Esophagus muscularis mucosa (tissue), 4 donors: Measurements from ENCODE around the gene HSD17B1. TPM values are rescaled to one million over a fixed set of nuclear protein-coding genes. Genes with fewer than 3 reads are reported as not detected.
"Not testable (repeated sequence)": the region's sequence is repeated elsewhere in the genome, so short reads cannot be mapped to it uniquely, and the experiment has no call there.

ENCODE experiments used
- DNase-seq: peaks from one replicate; pipeline ENCODE4 v3.0.0-alpha.2; 2017; ENCODE audit errors: extremely low spot score
- H3K27ac ChIP-seq, 4 donors: fragments of 200-600 bp; sonication (generic); replicated peaks in 1 of 4; 1 replicate in 3 of 4; 2 replicates in 1 of 4; pipeline ENCODE4 v1.5.1; 2016 to 2019; ENCODE audit warnings: mild to moderate bottlenecking in 1 of 4
- H3K27me3 ChIP-seq, 4 donors: fragments of 200-600 bp; sonication (generic); one replicate each; pipeline versions ENCODE4 v1.5.1 to v1.6.0; 2016 to 2019
- H3K36me3 ChIP-seq, 4 donors: fragments of 200-600 bp; sonication (generic); one replicate each; pipeline ENCODE4 v1.5.1; 2016 to 2019
- H3K4me1 ChIP-seq, 4 donors: fragments of 200-600 bp; sonication (generic); one replicate each; pipeline ENCODE4 v1.5.1; 2016 to 2019
- H3K4me3 ChIP-seq, 4 donors: fragments of 200-600 bp; sonication (generic); 1 replicate in 2 of 4; 2 replicates in 2 of 4; pipeline ENCODE4 v1.5.1; 2016 to 2019; ENCODE audit warnings: mild to moderate bottlenecking in 4 of 4, moderate library complexity in 1 of 4
- H3K9me3 ChIP-seq, 4 donors: fragments of 200-600 bp; sonication (generic); 1 replicate in 3 of 4; 2 replicates in 1 of 4; pipeline ENCODE4 v1.5.1; 2016 to 2019
- EP300 ChIP-seq: sonication (generic); formaldehyde crosslinking; IDR thresholded peaks from one replicate; pipeline ENCODE4 v1.6.1; 2017; ENCODE audit warnings: antibody characterized with exemption
- POLR2A ChIP-seq: fragments of 450-650 bp; IDR thresholded peaks from one replicate; pipeline ENCODE4 v1.6.1; 2017; ENCODE audit warnings: antibody characterized with exemption, moderate library complexity, mild to moderate bottlenecking, low read depth
- POLR2AphosphoS5 ChIP-seq, 2 donors: sonication (generic); formaldehyde crosslinking; IDR thresholded peaks; one replicate each; pipeline ENCODE4 v1.6.1; 2017; ENCODE audit warnings: antibody characterized with exemption in 2 of 2
- WGBS: methylation state at CpG from one replicate; pipeline ENCODE4 v1.1.5; 2018; 5-methylcytosine and 5-hydroxymethylcytosine counted together
- intact Hi-C: fragments of 100-400 bp; cut with DNase I; formaldehyde crosslinking; loops from one replicate; pipeline ENCODE4 v1.15.1; 2023
- total RNA-seq, 4 donors: library from RNA; depleted of rRNA; stranded (reverse); fragments of >200 nt; gene quantifications; one replicate each; pipeline versions ENCODE4 v1.1.0 to v1.2.1, GENCODE V29; 2016
- TF ChIP-seq, protein P1 (sequence below), 3 experiments: fragments of 200-600 bp in 2 of 3; fragments of 450-650 bp in 1 of 3; sonication (generic) in 2 of 3; IDR thresholded peaks; one replicate each; pipeline ENCODE4 v1.5.1; 2017 to 2019; ENCODE audit warnings: antibody characterized with exemption in 3 of 3, mild to moderate bottlenecking in 2 of 3, moderate library complexity in 1 of 3

The HSD17B1 gene
- total RNA-seq, 4 donors from 2014 or later = 0.13 to 2.5 (median 0.62) TPM

DNA sequence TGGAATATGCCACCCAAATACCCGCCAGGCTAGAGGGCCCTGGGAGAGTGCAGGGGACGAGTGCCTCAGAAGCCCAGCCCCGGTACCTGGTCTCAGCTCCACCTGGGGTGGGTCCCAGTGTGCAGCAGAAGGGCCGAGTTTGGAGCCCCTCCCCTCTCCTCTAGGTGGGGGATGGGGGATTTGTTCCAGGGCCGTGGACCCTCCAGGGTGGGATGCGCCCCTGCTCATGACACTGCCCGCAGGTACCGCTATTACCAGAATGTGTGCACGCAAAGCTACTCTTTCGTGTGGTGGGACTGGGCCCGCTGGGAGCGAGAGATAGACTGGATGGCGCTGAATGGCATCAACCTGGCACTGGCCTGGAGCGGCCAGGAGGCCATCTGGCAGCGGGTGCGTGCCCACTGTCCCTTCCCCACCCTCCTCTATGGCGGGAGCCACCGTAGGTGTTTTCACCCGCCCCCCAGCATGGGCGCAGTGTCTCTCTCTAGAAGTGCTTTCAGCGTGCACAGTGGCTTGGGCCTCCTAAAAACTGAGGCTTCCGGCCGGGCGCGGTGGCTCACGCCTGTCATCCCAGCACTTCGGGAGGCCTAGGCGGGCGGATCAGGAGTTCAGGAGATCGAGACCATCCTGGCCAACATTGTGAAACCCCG, 15.4 kb upstream of the HSD17B1 start:
- intact Hi-C loops = no loop called here
- Histone ChIP-seq H3K9me3 (no peaks in the 10 kb centered on the region), H3K4me3 (peak overlapping the region; percentile 63 to 89 (median 74)), H3K27ac (peak overlapping the region; percentile 86 to 98 (median 92)), H3K27me3 (no peaks in the 10 kb centered on the region), H3K4me1 (peaks cover 18 to 41% (median 34%) of the 10 kb centered on the region in 4 donors), H3K36me3 (peaks cover 15 to 42% (median 37%) of the 10 kb centered on the region in 4 donors)
- no peak for DNase-seq
- TF ChIP-seq POLR2A (no peak), EP300 (no peak), POLR2AphosphoS5 (IDR thresholded peaks at IDR 0.05) (no peak)
- TF ChIP-seq, protein P1, sequence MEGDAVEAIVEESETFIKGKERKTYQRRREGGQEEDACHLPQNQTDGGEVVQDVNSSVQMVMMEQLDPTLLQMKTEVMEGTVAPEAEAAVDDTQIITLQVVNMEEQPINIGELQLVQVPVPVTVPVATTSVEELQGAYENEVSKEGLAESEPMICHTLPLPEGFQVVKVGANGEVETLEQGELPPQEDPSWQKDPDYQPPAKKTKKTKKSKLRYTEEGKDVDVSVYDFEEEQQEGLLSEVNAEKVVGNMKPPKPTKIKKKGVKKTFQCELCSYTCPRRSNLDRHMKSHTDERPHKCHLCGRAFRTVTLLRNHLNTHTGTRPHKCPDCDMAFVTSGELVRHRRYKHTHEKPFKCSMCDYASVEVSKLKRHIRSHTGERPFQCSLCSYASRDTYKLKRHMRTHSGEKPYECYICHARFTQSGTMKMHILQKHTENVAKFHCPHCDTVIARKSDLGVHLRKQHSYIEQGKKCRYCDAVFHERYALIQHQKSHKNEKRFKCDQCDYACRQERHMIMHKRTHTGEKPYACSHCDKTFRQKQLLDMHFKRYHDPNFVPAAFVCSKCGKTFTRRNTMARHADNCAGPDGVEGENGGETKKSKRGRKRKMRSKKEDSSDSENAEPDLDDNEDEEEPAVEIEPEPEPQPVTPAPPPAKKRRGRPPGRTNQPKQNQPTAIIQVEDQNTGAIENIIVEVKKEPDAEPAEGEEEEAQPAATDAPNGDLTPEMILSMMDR (IDR thresholded peaks at IDR 0.05) = no peak
- WGBS = 94% methylated on average over 9 of the region's 31 CpGs

DNA sequence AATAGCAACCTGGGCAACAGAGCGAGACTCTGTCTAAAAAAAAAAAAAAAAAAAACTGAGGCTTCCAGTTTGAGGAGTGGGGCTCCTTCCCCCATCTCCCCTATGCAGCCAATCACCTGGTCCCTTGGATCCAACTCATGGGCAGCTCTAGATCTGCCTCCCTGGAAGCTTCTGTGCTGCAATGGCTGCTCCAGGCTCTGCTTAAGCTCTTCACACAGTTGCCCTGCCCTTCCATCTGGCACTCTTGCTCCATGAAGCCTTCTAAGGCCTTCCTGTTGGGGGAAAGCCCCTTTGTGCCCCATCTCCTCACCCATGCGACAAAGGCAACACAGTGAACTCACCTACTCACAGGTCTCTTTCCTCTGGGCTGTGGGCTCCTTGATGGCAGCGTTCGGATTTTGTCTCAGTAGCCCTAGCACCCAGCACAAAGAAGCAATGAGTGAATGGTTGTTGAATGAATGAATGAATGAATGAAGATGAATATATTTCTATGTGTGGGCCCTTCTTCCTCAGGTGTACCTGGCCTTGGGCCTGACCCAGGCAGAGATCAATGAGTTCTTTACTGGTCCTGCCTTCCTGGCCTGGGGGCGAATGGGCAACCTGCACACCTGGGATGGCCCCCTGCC, 14.8 kb upstream of the HSD17B1 start:
- Histone ChIP-seq H3K4me3 (no peak overlapping the region), H3K4me1 (peaks cover 18 to 34% (median 28%) of the 10 kb centered on the region in 4 donors), H3K27ac (peak overlapping the region in 1 of 4 donors; percentile 86), H3K27me3 (no peaks in the 10 kb centered on the region), H3K9me3 (no peaks in the 10 kb centered on the region), H3K36me3 (peaks cover 20 to 48% (median 43%) of the 10 kb centered on the region in 4 donors)
- TF ChIP-seq, protein P1 (IDR thresholded peaks at IDR 0.05) = no peak
- TF ChIP-seq EP300 = no peak
- no peak for TF ChIP-seq POLR2A
- no peak for TF ChIP-seq POLR2AphosphoS5 (IDR thresholded peaks at IDR 0.05)
- WGBS = 95% methylated on average over 5 of the region's 5 CpGs
- intact Hi-C loops = no loop called here
- DNase-seq = no peak

DNA sequence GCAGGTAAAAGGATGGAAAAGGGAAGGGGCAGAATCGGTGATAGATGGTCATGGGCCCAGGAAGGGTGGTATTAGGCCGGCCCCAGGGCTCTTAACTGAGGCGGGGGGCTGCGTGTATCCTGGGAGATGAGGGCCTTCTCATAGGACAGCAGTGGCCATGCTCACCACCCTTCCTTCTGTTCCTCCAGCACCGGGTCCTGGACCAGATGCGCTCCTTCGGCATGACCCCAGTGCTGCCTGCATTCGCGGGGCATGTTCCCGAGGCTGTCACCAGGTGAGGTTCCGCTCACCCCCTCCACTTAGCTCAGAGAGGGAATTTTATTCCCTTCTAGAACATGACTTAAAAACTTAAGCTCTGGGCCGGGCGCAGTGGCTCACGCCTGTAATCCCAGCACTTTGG, 14.2 kb upstream of the HSD17B1 start:
- H3K36me3 ChIP-seq = peaks cover 20 to 54% (median 49%) of the 10 kb centered on the region in 4 donors
- TF ChIP-seq, protein P1 (IDR thresholded peaks at IDR 0.05) = no peak
- no peak for TF ChIP-seq EP300
- TF ChIP-seq POLR2AphosphoS5 (IDR thresholded peaks at IDR 0.05) = no peak
- TF ChIP-seq POLR2A = no peak
- 94% methylated on average over 14 of the region's 14 CpGs for WGBS
- H3K4me1 ChIP-seq = peaks cover 18 to 34% (median 28%) of the 10 kb centered on the region in 4 donors
- no peaks in the 10 kb centered on the region for H3K9me3 ChIP-seq
- H3K4me3 ChIP-seq = no peak overlapping the region
- DNase-seq = no peak
- intact Hi-C loops = no loop called here
- H3K27me3 ChIP-seq = no peaks in the 10 kb centered on the region
- no peak overlapping the region for H3K27ac ChIP-seq

DNA sequence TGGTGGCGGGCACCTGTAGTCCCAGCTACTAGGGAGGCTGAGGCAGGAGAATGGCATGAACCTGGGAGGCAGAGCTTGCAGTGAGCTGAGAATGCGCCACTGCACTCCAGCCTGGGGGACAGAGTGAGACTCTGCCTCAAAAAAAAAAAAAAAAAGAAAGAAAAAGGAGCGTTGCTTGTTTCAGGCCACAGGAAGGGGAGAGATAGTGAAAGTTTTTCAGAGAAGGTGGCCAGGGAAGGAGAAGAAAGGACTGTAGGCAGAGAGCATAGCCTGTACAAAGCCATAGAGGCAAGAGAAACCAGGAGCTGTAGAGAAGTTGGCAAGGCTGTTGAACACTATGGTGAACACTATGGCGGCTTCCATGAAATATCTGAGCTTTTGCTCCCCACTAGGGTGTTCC, 12.2 kb upstream of the HSD17B1 start:
- intact Hi-C loops, H3K9me3 ChIP-seq, H3K4me3 ChIP-seq, H3K27me3 ChIP-seq, H3K27ac ChIP-seq, DNase-seq: not testable (repeated sequence)
- Histone ChIP-seq H3K36me3 (peaks cover 20 to 66% (median 62%) of the 10 kb centered on the region in 4 donors), H3K4me1 (peaks cover 11 to 24% (median 18%) of the 10 kb centered on the region in 4 donors)
- WGBS = 90% methylated on average over 4 of the region's 4 CpGs

DNA sequence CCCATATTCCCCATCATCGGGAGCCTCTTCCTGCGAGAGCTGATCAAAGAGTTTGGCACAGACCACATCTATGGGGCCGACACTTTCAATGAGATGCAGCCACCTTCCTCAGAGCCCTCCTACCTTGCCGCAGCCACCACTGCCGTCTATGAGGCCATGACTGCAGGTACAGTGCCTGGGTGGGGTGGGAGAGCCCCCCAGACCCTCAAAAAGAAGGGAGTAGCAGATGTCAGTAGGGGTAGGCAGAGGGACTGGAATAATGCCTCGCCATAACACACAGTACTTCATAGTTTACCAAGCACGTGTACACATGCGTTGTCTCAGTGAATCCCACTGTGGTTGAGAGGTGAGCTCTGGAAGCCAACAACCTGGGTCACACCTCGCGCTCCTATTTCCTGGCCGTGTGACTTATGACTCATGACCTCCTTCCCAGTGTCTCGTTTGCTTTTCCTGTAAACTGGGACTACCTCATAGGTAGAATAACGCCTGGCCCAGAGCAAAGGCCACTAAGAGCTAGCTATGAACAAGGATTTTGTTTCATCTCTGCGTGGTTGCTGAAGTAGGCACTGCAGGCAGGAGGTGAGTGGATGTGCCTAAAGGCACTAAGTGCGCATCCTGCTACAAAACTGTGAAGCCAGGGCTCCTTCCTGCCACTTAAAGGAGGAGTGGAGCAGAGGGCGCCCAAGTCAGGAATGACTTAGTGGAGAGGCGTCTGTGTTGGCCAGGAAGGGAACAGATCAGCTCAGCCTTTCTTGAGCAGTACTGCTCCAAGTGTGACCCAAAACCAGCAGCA, 11.5 kb upstream of the HSD17B1 start:
- Histone ChIP-seq H3K36me3 (peaks cover 20 to 66% (median 62%) of the 10 kb centered on the region in 4 donors), H3K9me3 (no peaks in the 10 kb centered on the region), H3K27ac (no peak overlapping the region), H3K4me1 (peaks cover 9 to 22% (median 15%) of the 10 kb centered on the region in 4 donors), H3K27me3 (no peaks in the 10 kb centered on the region), H3K4me3 (no peak overlapping the region)
- TF ChIP-seq, protein P1 (IDR thresholded peaks at IDR 0.05) = no peak
- TF ChIP-seq POLR2A = no peak
- TF ChIP-seq EP300 = no peak
- no peak for TF ChIP-seq POLR2AphosphoS5 (IDR thresholded peaks at IDR 0.05)
- no peak for DNase-seq
- intact Hi-C loops = no loop called here
- 86% methylated on average over 17 of the region's 17 CpGs for WGBS
